Measurements from ENCODE around the gene CAPN10. TPM values are rescaled to one million over a fixed set of nuclear protein-coding genes. Genes with fewer than 3 reads are reported as not detected.
A peak's percentile ranks its signal among the peaks of the same experiment; 100 is the strongest.

Gene CAPN10
- total RNA-seq, 1 experiment from 2014 or later: 27.8 TPM

DNA sequence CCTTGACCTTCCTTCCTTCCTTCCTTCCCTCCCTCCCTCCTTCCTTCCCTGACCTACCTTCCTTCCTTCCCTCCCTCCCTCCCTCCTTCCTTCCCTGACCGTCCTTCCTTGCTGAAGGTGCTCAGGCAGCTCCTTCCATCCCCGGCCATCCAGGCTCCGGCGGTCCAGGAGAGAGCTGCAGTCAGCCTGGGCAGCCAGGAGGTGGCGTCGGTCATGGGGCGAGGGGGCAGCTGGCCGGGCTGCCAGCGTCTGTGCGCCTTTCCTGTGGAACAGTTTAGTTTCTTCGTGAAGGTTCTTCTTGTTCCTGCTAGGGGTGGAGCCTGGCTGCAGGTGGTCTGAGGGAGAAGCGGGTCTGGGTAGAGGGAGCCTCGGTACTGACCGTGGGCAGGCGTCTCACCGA is 54.4 kb downstream of the CAPN10 start:
- ChIA-PET POLR2A (interaction anchor here (0.5 kb wide), 1 partner anchor 170 kb away, joined by 5 read pairs; no protein-coding TSS in a partner anchor), CTCF (interaction anchor here (0.6 to 1.3 kb wide), 2 partner anchors 50 to 200 kb away, joined by 4 to 6 read pairs; no protein-coding TSS in a partner anchor)
- Histone ChIP-seq H3K27me3 (replicated peaks; ENCODE audit: control insufficient read depth, insufficient read depth, low read length) (no peaks in the 10 kb centered on the region), H3K4me1 (no peaks in the 10 kb centered on the region), H3K36me3 (ENCODE audit: control insufficient read depth, insufficient read depth, low read length) (no peaks in the 10 kb centered on the region), H3K9me3 (no peaks in the 10 kb centered on the region), H3K4me3 (ENCODE audit: low read depth, low read length) (no peak overlapping the region)
- TF ChIP-seq, protein P1, sequence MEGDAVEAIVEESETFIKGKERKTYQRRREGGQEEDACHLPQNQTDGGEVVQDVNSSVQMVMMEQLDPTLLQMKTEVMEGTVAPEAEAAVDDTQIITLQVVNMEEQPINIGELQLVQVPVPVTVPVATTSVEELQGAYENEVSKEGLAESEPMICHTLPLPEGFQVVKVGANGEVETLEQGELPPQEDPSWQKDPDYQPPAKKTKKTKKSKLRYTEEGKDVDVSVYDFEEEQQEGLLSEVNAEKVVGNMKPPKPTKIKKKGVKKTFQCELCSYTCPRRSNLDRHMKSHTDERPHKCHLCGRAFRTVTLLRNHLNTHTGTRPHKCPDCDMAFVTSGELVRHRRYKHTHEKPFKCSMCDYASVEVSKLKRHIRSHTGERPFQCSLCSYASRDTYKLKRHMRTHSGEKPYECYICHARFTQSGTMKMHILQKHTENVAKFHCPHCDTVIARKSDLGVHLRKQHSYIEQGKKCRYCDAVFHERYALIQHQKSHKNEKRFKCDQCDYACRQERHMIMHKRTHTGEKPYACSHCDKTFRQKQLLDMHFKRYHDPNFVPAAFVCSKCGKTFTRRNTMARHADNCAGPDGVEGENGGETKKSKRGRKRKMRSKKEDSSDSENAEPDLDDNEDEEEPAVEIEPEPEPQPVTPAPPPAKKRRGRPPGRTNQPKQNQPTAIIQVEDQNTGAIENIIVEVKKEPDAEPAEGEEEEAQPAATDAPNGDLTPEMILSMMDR (IDR thresholded peaks at IDR 0.05; ENCODE audit: insufficient read depth in 1 of 2, low read depth in 1 of 2, low read length in 1 of 2, severe bottlenecking in 1 of 2, unreplicated experiment in 1 of 2): peak in 1 of 2 experiments; percentile 70
- Mint-ChIP-seq H3K4me1 (ENCODE audit: low read depth, unreplicated experiment) (no peaks in the 10 kb centered on the region), H3K27ac (ENCODE audit: unreplicated experiment) (no peak overlapping the region), H3K36me3 (ENCODE audit: insufficient read depth, unreplicated experiment) (no peaks in the 10 kb centered on the region), H3K9me3 (ENCODE audit: unreplicated experiment) (no peaks in the 10 kb centered on the region), H3K4me3 (ENCODE audit: unreplicated experiment) (no peak overlapping the region), H3K27me3 (ENCODE audit: insufficient read depth, unreplicated experiment) (peaks cover 6% of the 10 kb centered on the region)
- intact Hi-C loops (cut with micrococcal nuclease; ENCODE audit: unreplicated experiment): loop anchor here (10.0 kb wide), 1 partner anchor 64 kb away; no protein-coding TSS in a partner anchor
- peak in 1 of 2 experiments; percentile 54 for DNase-seq
- BruUV-seq (replicated peaks): no TSS peak

DNA sequence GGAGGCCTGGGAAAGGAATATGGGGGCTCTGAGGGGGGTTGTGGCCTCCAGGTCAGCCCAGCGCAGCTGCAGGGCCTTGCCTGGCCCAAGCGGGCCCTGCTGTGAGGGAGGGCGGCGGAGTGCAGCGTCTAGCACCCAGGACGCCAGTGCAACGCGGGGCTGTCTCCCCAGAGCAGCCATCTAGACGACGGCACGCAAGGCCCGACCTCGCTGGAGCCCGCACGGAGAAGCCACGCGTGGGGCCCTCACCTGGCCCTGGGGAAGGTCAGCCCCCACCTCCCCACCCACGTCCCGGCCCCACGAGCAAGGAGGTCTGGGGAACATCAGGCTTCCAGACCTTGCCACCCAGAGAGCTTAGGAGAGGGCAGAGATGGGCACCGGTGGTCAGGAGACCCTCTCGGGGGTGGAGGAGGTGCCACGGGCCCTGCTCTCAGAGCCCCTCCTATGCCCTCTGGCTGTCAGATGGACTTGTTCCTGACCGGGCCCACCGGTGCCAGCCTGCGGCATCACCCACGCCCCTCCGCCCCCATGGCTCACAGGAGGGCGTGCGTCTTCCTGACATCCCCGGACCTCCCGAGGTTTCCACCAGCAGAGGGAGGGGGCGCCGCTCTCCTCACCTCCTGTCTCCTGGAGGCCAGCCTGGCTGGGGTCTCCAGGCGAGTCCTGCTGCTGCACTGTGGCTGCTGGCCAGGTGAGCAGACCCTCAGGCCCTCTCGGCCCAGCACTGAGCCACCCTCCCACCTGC is 55.7 kb downstream of the CAPN10 start:
- intact Hi-C loops (cut with micrococcal nuclease; ENCODE audit: unreplicated experiment): loop anchor here (10.0 kb wide), 1 partner anchor 63 kb away; no protein-coding TSS in a partner anchor
- H3K9me3 Mint-ChIP-seq (ENCODE audit: unreplicated experiment): no peaks in the 10 kb centered on the region
- no peak overlapping the region for H3K4me3 ChIP-seq (ENCODE audit: low read depth, low read length)
- ChIA-PET POLR2A (no interaction called here), CTCF (interaction anchor here (0.7 kb wide), 1 partner anchor 9 kb away, joined by 3 read pairs; no protein-coding TSS in a partner anchor)
- no peaks in the 10 kb centered on the region for H3K4me1 ChIP-seq
- peaks cover 6% of the 10 kb centered on the region for H3K27me3 Mint-ChIP-seq (ENCODE audit: insufficient read depth, unreplicated experiment)
- no peak for DNase-seq
- no peaks in the 10 kb centered on the region for H3K36me3 ChIP-seq (ENCODE audit: control insufficient read depth, insufficient read depth, low read length)
- no TSS peak for BruUV-seq (replicated peaks)
- no peaks in the 10 kb centered on the region for H3K9me3 ChIP-seq
- no peak overlapping the region for H3K4me3 Mint-ChIP-seq (ENCODE audit: unreplicated experiment)
- TF ChIP-seq, protein P1 (IDR thresholded peaks at IDR 0.05; ENCODE audit: insufficient read depth in 1 of 2, low read depth in 1 of 2, low read length in 1 of 2, severe bottlenecking in 1 of 2, unreplicated experiment in 1 of 2): no peak
- no peak overlapping the region for H3K27ac Mint-ChIP-seq (ENCODE audit: unreplicated experiment)
- H3K4me1 Mint-ChIP-seq (ENCODE audit: low read depth, unreplicated experiment): no peaks in the 10 kb centered on the region
- no peaks in the 10 kb centered on the region for H3K36me3 Mint-ChIP-seq (ENCODE audit: insufficient read depth, unreplicated experiment)
- H3K27me3 ChIP-seq (replicated peaks; ENCODE audit: control insufficient read depth, insufficient read depth, low read length): no peaks in the 10 kb centered on the region

DNA sequence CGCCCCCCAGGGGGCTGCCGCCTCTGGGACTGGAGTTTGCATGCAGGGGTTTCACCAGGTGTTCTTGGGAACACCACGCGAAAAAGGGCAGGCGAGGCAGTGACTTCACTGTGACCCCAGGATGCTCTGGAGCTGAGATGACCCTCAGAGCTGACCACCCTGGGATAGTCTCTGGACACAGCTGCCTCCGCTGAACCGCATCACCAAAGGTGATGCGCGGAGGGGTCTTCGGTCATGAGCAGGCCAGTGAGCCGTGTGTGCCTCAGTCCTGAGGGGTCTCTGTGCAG is 56.2 kb downstream of the CAPN10 start:
- no peaks in the 10 kb centered on the region for H3K9me3 ChIP-seq
- intact Hi-C loops (cut with micrococcal nuclease; ENCODE audit: unreplicated experiment): loop anchor here (10.0 kb wide), 1 partner anchor 62 kb away; no protein-coding TSS in a partner anchor
- Mint-ChIP-seq H3K27ac (ENCODE audit: unreplicated experiment) (no peak overlapping the region), H3K4me1 (ENCODE audit: low read depth, unreplicated experiment) (no peaks in the 10 kb centered on the region), H3K9me3 (ENCODE audit: unreplicated experiment) (no peaks in the 10 kb centered on the region), H3K36me3 (ENCODE audit: insufficient read depth, unreplicated experiment) (no peaks in the 10 kb centered on the region), H3K4me3 (ENCODE audit: unreplicated experiment) (no peak overlapping the region), H3K27me3 (ENCODE audit: insufficient read depth, unreplicated experiment) (peaks cover 6% of the 10 kb centered on the region)
- TF ChIP-seq, protein P1 (IDR thresholded peaks at IDR 0.05; ENCODE audit: insufficient read depth in 1 of 2, low read depth in 1 of 2, low read length in 1 of 2, severe bottlenecking in 1 of 2, unreplicated experiment in 1 of 2): no peak
- DNase-seq: no peak
- ChIA-PET CTCF (interaction anchor here (0.7 kb wide), 1 partner anchor 9 kb away, joined by 3 read pairs; no protein-coding TSS in a partner anchor), POLR2A (no interaction called here)
- no peaks in the 10 kb centered on the region for H3K27me3 ChIP-seq (replicated peaks; ENCODE audit: control insufficient read depth, insufficient read depth, low read length)
- no peak overlapping the region for H3K4me3 ChIP-seq (ENCODE audit: low read depth, low read length)
- H3K4me1 ChIP-seq: no peaks in the 10 kb centered on the region
- no peaks in the 10 kb centered on the region for H3K36me3 ChIP-seq (ENCODE audit: control insufficient read depth, insufficient read depth, low read length)
- BruUV-seq (replicated peaks): no TSS peak
